K562 (cell line): ENCODE measurements around the gene PRICKLE4. TPM values are rescaled to one million over a fixed set of nuclear protein-coding genes. Genes with fewer than 3 reads are reported as not detected.

Source experiments
- ATAC-seq: fragments of 200-7000 bp; cut with Tn5 transposase; 3 replicates; pipeline ENCODE4 v1.9.1; 2020; ENCODE audit warnings: moderate library complexity
- BruUV-seq: library from RNA; stranded (reverse); fragments of 400-500 nt; replicated peaks from 2 replicates; lab custom pipeline; 2021; lab: Mats Ljungman, UMichigan
- CTCF ChIA-PET: fragments of 300-600 bp; formaldehyde crosslinking; extraction: SDS; loops from one replicate; lab custom pipeline; 2021; ENCODE audit warnings: low intra/inter-chr PET ratio; lab: Yijun Ruan, JAX
- POLR2A ChIA-PET: fragments of 300-600, 350-650 bp; sonication (Branson Sonifier 250); formaldehyde crosslinking; extraction: SDS; loops from one replicate; lab custom pipeline; 2021; ENCODE audit warnings: antibody characterized with exemption, inconsistent platforms; lab: Yijun Ruan, JAX
- DNase-seq, 4 experiments: peaks; one replicate each; pipeline versions ENCODE4 v3.0.0 to v3.0.0-alpha.2; 2011 to 2018; ENCODE audit warnings: low spot score in 3 of 4, mixed read lengths in 3 of 4; ENCODE audit errors: extremely low read depth in 1 of 4
- FAIRE-seq: peaks from 2 replicates; lab custom pipeline; 2011; peaks lifted over from hg19 to GRCh38; lab: Jason Lieb, UNC
- H2AFZ ChIP-seq: 2 replicates; pipeline ENCODE4 v1.6.0; 2011; ENCODE audit warnings: low read depth, low read length, control low read depth, inconsistent platforms
- H3K27ac ChIP-seq: fragments of 200-600 bp; 3 replicates; pipeline ENCODE4 v1.8.0; 2011; ENCODE audit warnings: low read depth, mild to moderate bottlenecking, control low read depth, inconsistent platforms, low read length, moderate library complexity, mixed read lengths; ENCODE audit errors: extremely low read depth
- H3K27me3 ChIP-seq, 2 experiments: fragments of 300-600 bp in 1 of 2; 2 replicates in 1 of 2; 3 replicates in 1 of 2; pipeline versions ENCODE4 v1.6.0 to v1.8.0; 2011; ENCODE audit warnings: inconsistent platforms in 2 of 2, low read length in 2 of 2, mild to moderate bottlenecking in 1 of 2, mixed read lengths in 1 of 2, moderate library complexity in 1 of 2; ENCODE audit not compliant: control insufficient read depth in 2 of 2, insufficient read depth in 2 of 2
- H3K36me3 ChIP-seq: fragments of 300-600 bp; 3 replicates; pipeline ENCODE4 v1.8.0; 2011; ENCODE audit warnings: mild to moderate bottlenecking, low read length, inconsistent platforms; ENCODE audit not compliant: control insufficient read depth, insufficient read depth
- H3K4me1 ChIP-seq, 2 experiments: fragments of 200-600 bp in 1 of 2; replicated peaks in 1 of 2; 2 replicates in 1 of 2; 3 replicates in 1 of 2; pipeline versions ENCODE4 v1.5.1 to v1.8.0; 2011; ENCODE audit warnings: inconsistent platforms in 2 of 2, low read length in 2 of 2, mild to moderate bottlenecking in 1 of 2, mixed read lengths in 1 of 2, moderate library complexity in 1 of 2; ENCODE audit not compliant: control insufficient read depth in 2 of 2, insufficient read depth in 2 of 2
- H3K4me2 ChIP-seq: 2 replicates; pipeline ENCODE4 v1.6.1; 2011; ENCODE audit warnings: low read length, control low read depth, inconsistent platforms, mixed read lengths; ENCODE audit not compliant: insufficient read depth
- H3K4me3 ChIP-seq: fragments of 200-600 bp; sonication (generic), shearing (Covaris generic); 2 replicates; pipeline ENCODE4 v1.5.1; 2016; ENCODE audit warnings: control low read depth, inconsistent platforms
- H3K79me2 ChIP-seq: fragments of 200-600 bp; 3 replicates; pipeline ENCODE4 v1.8.0; 2011; ENCODE audit warnings: low read length, inconsistent platforms; ENCODE audit not compliant: control insufficient read depth, insufficient read depth
- H3K9ac ChIP-seq, 2 experiments: 2 replicates each; pipeline versions ENCODE4 v1.6.0 to v1.6.1; 2011; ENCODE audit warnings: low read depth in 2 of 2, low read length in 2 of 2, control low read depth in 1 of 2, inconsistent platforms in 1 of 2, mild to moderate bottlenecking in 1 of 2, mixed read lengths in 1 of 2; ENCODE audit not compliant: insufficient read depth in 1 of 2
- H3K9me1 ChIP-seq: one replicate; pipeline ENCODE4 v1.6.0; 2011; ENCODE audit warnings: inconsistent platforms, mild to moderate bottlenecking, low read length, moderate library complexity; ENCODE audit not compliant: control insufficient read depth, insufficient read depth
- H3K9me3 ChIP-seq: replicated peaks from 2 replicates; pipeline ENCODE4 v1.5.1; 2011; ENCODE audit warnings: low read depth, low read length, inconsistent platforms; ENCODE audit not compliant: control insufficient read depth, insufficient read depth
- H4K20me1 ChIP-seq: replicated peaks from 2 replicates; pipeline ENCODE4 v1.6.1; 2011; ENCODE audit warnings: low read length, inconsistent platforms, mixed read lengths; ENCODE audit not compliant: control insufficient read depth, insufficient read depth
- ATF1 ChIP-seq, 2 experiments: fragments of 450-650 bp in 1 of 2; IDR thresholded peaks; 2 replicates each; pipeline ENCODE4 v1.6.1; 2016; ENCODE audit warnings: missing compliant biosample characterization in 1 of 2, missing genetic modification characterization in 1 of 2
- CBFA2T2 ChIP-seq: fragments of 450-650 bp; conservative IDR thresholded peaks from 2 replicates; pipeline ENCODE4 v1.6.1; 2017; ENCODE audit warnings: mild to moderate bottlenecking
- CEBPB ChIP-seq: fragments of 450-650 bp; IDR thresholded peaks from 2 replicates; pipeline ENCODE4 v1.6.1; 2016; ENCODE audit warnings: missing genetic modification characterization, missing compliant biosample characterization
- DMBX1 ChIP-seq: fragments of 250-450 bp; sonication (Bioruptor Pico); IDR thresholded peaks from 2 replicates; pipeline ENCODE4 v1.8.0; 2022; ENCODE audit warnings: inconsistent platforms, mild to moderate bottlenecking, moderate library complexity, borderline replicate concordance
- ETV1 ChIP-seq: fragments of 450-650 bp; conservative IDR thresholded peaks from 2 replicates; pipeline ENCODE4 v1.6.1; 2016; ENCODE audit warnings: missing genetic modification characterization, control low read depth, low read depth, missing compliant biosample characterization
- PKNOX1 ChIP-seq: fragments of 450-650 bp; IDR thresholded peaks from 2 replicates; pipeline ENCODE4 v1.6.1; 2016
- SP1 ChIP-seq: sonication (generic); formaldehyde crosslinking; IDR thresholded peaks from 2 replicates; pipeline ENCODE4 v1.8.1; 2022; ENCODE audit warnings: mild to moderate bottlenecking, missing genetic modification reagents
- TCF3 ChIP-seq: sonication (generic); formaldehyde crosslinking; IDR thresholded peaks from 2 replicates; pipeline ENCODE4 v1.4.0; 2020; ENCODE audit warnings: mild to moderate bottlenecking, missing genetic modification reagents
- ZFX ChIP-seq: sonication (generic); formaldehyde crosslinking; IDR thresholded peaks from 2 replicates; pipeline ENCODE4 v1.8.0; 2022; ENCODE audit warnings: mild to moderate bottlenecking, missing genetic modification reagents, moderate library complexity
- ZNF699 ChIP-seq: fragments of 250-450 bp; sonication (Bioruptor Pico); IDR thresholded peaks from 2 replicates; pipeline ENCODE4 v1.8.0; 2021; ENCODE audit warnings: mild to moderate bottlenecking, moderate library complexity; ENCODE audit not compliant: insufficient replicate concordance
- WGBS: fragments of 100-300 bp; shearing (Covaris generic); methylation state at CpG from one replicate; pipeline ENCODE4 v1.1.6; 2016; ENCODE audit warnings: low coverage, mixed read lengths; ENCODE audit not compliant: insufficient coverage; ENCODE audit errors: missing lambda C conversion rate; 5-methylcytosine and 5-hydroxymethylcytosine counted together
- in situ Hi-C: fragments of 300-500 bp; cut with MboI; formaldehyde crosslinking; loops from 4 replicates; pipeline ENCODE4 v1.15.0; 2018; ENCODE audit warnings: inconsistent platforms, mixed read lengths
- intact Hi-C: fragments of 100-400 bp; cut with micrococcal nuclease; formaldehyde crosslinking; loops from 2 replicates; pipeline ENCODE4 v1.14.2; 2022
- polyA plus RNA-seq, 8 experiments: library from polyadenylated mRNA; depleted of rRNA in 4 of 8; stranded (reverse) in 5 of 8; unstranded in 3 of 8; fragments of >200 nt; fragmentation: Nextera tagmentation in 2 of 8; fragmentation: Illumina TruSeq in 1 of 8; extraction: Ambion mirVana in 2 of 8; extraction: Trizol in 1 of 8; gene quantifications; 2 replicates each; pipeline versions ENCODE4 v1.2.1 to v1.2.3, GENCODE V29; 2011 to 2014; ENCODE audit warnings: inconsistent platforms in 1 of 8, missing spikeins in 1 of 8
- total RNA-seq, 7 experiments: library from RNA; depleted of rRNA in 6 of 7; stranded (reverse); fragments of >200 nt in 6 of 7; fragmentation: Illumina TruSeq in 2 of 7; extraction: Trizol in 2 of 7; gene quantifications; 2 replicates each; pipeline versions ENCODE4 v1.2.1 to v1.2.3, GENCODE V29; 2011 to 2021; ENCODE audit warnings: low replicate concordance in 1 of 7
- TF ChIP-seq, protein P1 (sequence below): fragments of 450-650 bp; IDR thresholded peaks from 2 replicates; pipeline ENCODE4 v1.6.1; 2016; ENCODE audit warnings: borderline replicate concordance
- TF ChIP-seq, protein P2 (sequence below): sonication (generic); formaldehyde crosslinking; IDR thresholded peaks from 2 replicates; pipeline ENCODE4 v1.9.0; 2022; ENCODE audit warnings: mild to moderate bottlenecking, missing genetic modification reagents
- TF ChIP-seq, protein P3 (sequence below): fragments of 450-650 bp; IDR thresholded peaks from 2 replicates; pipeline ENCODE4 v1.6.1; 2017; ENCODE audit warnings: mild to moderate bottlenecking, moderate library complexity

PRICKLE4 gene
- total and polyA plus RNA-seq, 9 of the 15 experiments (the other 6 are each of a cell fraction or from before 2014, with no cell fraction given), result 0.20 to 0.32 (median 0.27) TPM; not detected in 6

DNA sequence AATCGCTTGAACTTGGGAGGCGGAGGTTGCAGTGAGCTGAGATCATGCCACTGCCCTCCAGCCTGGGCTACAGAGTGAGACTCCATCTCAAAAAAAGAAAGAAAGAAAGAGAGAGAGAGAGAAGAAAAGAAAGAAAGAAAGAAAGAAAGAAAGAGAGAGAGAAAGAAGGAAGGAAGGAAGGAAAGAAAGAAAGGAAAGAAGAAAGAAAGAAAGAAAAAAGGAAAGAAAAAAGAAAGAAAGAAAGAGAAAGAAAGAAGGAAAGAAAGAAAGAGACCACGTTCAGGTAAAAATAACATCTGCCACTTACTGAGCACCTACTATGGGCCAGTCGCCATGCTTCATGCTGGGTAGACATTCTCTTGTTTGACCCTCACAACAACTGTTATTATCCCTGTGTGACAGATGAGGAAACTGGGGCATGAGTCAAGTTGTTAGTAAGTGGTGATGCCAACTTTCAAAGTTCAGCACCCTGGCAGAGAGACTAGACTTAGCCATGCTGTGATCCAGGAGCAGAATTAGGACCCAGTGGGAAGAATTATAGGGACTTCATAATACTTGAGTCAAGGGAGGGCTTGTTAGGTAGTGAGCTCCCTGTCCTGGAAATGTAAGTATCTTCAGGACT lies 14.4 kb upstream of the PRICKLE4 start (continued):
- TF ChIP-seq, protein P1, sequence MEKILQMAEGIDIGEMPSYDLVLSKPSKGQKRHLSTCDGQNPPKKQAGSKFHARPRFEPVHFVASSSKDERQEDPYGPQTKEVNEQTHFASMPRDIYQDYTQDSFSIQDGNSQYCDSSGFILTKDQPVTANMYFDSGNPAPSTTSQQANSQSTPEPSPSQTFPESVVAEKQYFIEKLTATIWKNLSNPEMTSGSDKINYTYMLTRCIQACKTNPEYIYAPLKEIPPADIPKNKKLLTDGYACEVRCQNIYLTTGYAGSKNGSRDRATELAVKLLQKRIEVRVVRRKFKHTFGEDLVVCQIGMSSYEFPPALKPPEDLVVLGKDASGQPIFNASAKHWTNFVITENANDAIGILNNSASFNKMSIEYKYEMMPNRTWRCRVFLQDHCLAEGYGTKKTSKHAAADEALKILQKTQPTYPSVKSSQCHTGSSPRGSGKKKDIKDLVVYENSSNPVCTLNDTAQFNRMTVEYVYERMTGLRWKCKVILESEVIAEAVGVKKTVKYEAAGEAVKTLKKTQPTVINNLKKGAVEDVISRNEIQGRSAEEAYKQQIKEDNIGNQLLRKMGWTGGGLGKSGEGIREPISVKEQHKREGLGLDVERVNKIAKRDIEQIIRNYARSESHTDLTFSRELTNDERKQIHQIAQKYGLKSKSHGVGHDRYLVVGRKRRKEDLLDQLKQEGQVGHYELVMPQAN, result 0 out of 2 replicates have a peak, but pooled peaks have one; percentile 36

- Histone ChIP-seq H3K4me1 (peaks cover 33 to 37% of the 10 kb centered on the region in 2 experiments), H3K36me3 (peaks cover 4% of the 10 kb centered on the region; the same call in 2 of the 3 replicates), H3K79me2 (no peaks in the 10 kb centered on the region), H3K4me2 (peak overlapping the region; percentile 28; the same call in 1 of the 2 replicates), H2AFZ (peak overlapping the region; percentile 63), H3K27ac (peak overlapping the region; percentile 5; the same call in 2 of the 3 replicates), H3K9me1 (no peaks in the 10 kb centered on the region), H3K4me3 (no peak overlapping the region), H4K20me1 (no peaks in the 10 kb centered on the region), H3K9me3 (no peaks in the 10 kb centered on the region), H3K9ac (peak overlapping the region; percentile 28 to 45; a peak in 2 of 4 replicates), H3K27me3 (peaks cover 0 to 10% of the 10 kb centered on the region in 2 experiments; a peak in 2 of 5 replicates)
- ChIA-PET POLR2A (interaction anchor here (0.6 to 1.5 kb wide), 5 partner anchors 8 to 18 kb away, joined by 3 to 4 read pairs (median 4); no protein-coding TSS in a partner anchor), CTCF (no interaction called here)
- intact Hi-C loops, result loop anchor here (2.0 kb wide), 1 partner anchor 32 kb away; the partner anchor contains the start of gene TFEB
- no TSS peak for BruUV-seq
- peak; percentile 88 for ATAC-seq
- 41% methylated on average over 11 of the region's 12 CpGs for WGBS
- peak; percentile 68 to 85 (median 76) for DNase-seq
- in situ Hi-C loops, result loop anchor here (5.0 kb wide), 1 partner anchor 70 kb away; no protein-coding TSS in a partner anchor
- FAIRE-seq, result peak; percentile 89
- TF ChIP-seq ZFX (peak; percentile 76), CEBPB (tag) (peak; percentile 80), CBFA2T2 (peak; percentile 50; the same call in 1 of the 2 replicates), TCF3 (CRISPR knock-in tag) (peak; percentile 67), DMBX1 (CRISPR knock-in tag) (no peak), SP1 (CRISPR knock-in tag) (0 out of 2 replicates have a peak, but pooled peaks have one; percentile 50), ZNF699 (CRISPR knock-in tag) (no peak), ETV1 (tag) (peak; percentile 48; the same call in 1 of the 2 replicates), ATF1 (CRISPR knock-in tag; IDR thresholded peaks at IDR 0.05) (no peak), ATF1 (tag; IDR thresholded peaks at IDR 0.05) (peak; percentile 76), PKNOX1 (peak; percentile 47)
- TF ChIP-seq, protein P2, sequence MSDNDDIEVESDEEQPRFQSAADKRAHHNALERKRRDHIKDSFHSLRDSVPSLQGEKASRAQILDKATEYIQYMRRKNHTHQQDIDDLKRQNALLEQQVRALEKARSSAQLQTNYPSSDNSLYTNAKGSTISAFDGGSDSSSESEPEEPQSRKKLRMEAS, result no peak
- TF ChIP-seq, protein P3, sequence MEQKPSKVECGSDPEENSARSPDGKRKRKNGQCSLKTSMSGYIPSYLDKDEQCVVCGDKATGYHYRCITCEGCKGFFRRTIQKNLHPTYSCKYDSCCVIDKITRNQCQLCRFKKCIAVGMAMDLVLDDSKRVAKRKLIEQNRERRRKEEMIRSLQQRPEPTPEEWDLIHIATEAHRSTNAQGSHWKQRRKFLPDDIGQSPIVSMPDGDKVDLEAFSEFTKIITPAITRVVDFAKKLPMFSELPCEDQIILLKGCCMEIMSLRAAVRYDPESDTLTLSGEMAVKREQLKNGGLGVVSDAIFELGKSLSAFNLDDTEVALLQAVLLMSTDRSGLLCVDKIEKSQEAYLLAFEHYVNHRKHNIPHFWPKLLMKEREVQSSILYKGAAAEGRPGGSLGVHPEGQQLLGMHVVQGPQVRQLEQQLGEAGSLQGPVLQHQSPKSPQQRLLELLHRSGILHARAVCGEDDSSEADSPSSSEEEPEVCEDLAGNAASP, result no peak
Observed at GRCh38 chr6:41767112-41767833, 13.3 kb upstream of the PRICKLE4 start.
